Measurements from ENCODE around the gene C3. TPM values are rescaled to one million over a fixed set of nuclear protein-coding genes. Genes with fewer than 3 reads are reported as not detected.

Gene C3
- total RNA-seq, 2 experiments from 2014 or later, result 0.81 to 0.94 TPM

- CTCF ChIA-PET, result interaction anchor here (0.5 to 1.2 kb wide), 2 partner anchors 60 to 121 kb away, joined by 3 to 4 read pairs; no protein-coding TSS in a partner anchor
- peaks cover 39% of the 10 kb centered on the region for H3K36me3 Mint-ChIP-seq (ENCODE audit: low read depth)
- no peaks in the 10 kb centered on the region for H3K9me3 Mint-ChIP-seq
Observed at GRCh38 chr19:6743066-6743465, 22.6 kb upstream of the C3 start.

GRCh38 chr19:6740589-6741343 lies 20.3 kb upstream of the C3 start:
- Mint-ChIP-seq H3K36me3 (ENCODE audit: low read depth) (peaks cover 29% of the 10 kb centered on the region), H3K9me3 (no peaks in the 10 kb centered on the region), H3K27me3 (ENCODE audit: low read depth) (no peaks in the 10 kb centered on the region), H3K4me1 (ENCODE audit: low read depth) (peaks cover 34% of the 10 kb centered on the region), H3K27ac (peak overlapping the region; percentile 74), H3K4me3 (peak overlapping the region; percentile 98)
- intact Hi-C loops (cut with micrococcal nuclease), result no loop called here
- peak; percentile 32 for DNase-seq
- CTCF ChIA-PET, result no interaction called here

More at GRCh38 chr19:6743066-6743465, 22.6 kb upstream of the C3 start:
- H3K4me1 Mint-ChIP-seq (ENCODE audit: low read depth), result peaks cover 23% of the 10 kb centered on the region
- intact Hi-C loops (cut with micrococcal nuclease), result no loop called here
- H3K27ac Mint-ChIP-seq, result no peak overlapping the region
- DNase-seq, result no peak
- no peaks in the 10 kb centered on the region for H3K27me3 Mint-ChIP-seq (ENCODE audit: low read depth)
- H3K4me3 Mint-ChIP-seq, result no peak overlapping the region

- peaks cover 40% of the 10 kb centered on the region for H3K4me1 Mint-ChIP-seq (ENCODE audit: low read depth)
- CTCF ChIA-PET, result no interaction called here
- H3K4me3 Mint-ChIP-seq, result peak overlapping the region; percentile 98
- intact Hi-C loops (cut with micrococcal nuclease), result loop anchor here (1.0 to 5.0 kb wide), 5 partner anchors 13 to 629 kb away; partner anchors contain the start of genes RFX2, TNFSF9 and VAV1
- H3K27me3 Mint-ChIP-seq (ENCODE audit: low read depth), result no peaks in the 10 kb centered on the region
- peak; percentile 61 for DNase-seq
- peaks cover 23% of the 10 kb centered on the region for H3K36me3 Mint-ChIP-seq (ENCODE audit: low read depth)
- H3K27ac Mint-ChIP-seq, result peak overlapping the region; percentile 74
- no peaks in the 10 kb centered on the region for H3K9me3 Mint-ChIP-seq
Observed at GRCh38 chr19:6739883-6740588, 19.6 kb upstream of the C3 start.

- CTCF ChIA-PET, result interaction anchor here (2.3 kb wide), 1 partner anchor 124 kb away, joined by 46 read pairs; no protein-coding TSS in a partner anchor
- Mint-ChIP-seq H3K27ac (peak within 1 kb of the TSS; percentile 98), H3K36me3 (ENCODE audit: low read depth) (peaks cover 23% of the 10 kb centered on the region), H3K27me3 (ENCODE audit: low read depth) (no peaks in the 10 kb centered on the region), H3K9me3 (no peaks in the 10 kb centered on the region), H3K4me3 (peak within 1 kb of the TSS; percentile 98), H3K4me1 (ENCODE audit: low read depth) (peaks cover 40% of the 10 kb centered on the region)
- DNase-seq, result peak; percentile 82
- intact Hi-C loops (cut with micrococcal nuclease), result loop anchor here (1.0 to 5.0 kb wide), 5 partner anchors 14 to 629 kb away; partner anchors contain the start of genes RFX2, TNFSF9 and VAV1
Observed at GRCh38 chr19:6739390-6739882, 19.0 kb upstream of the C3 start, which contains the start of gene TRIP10. Gene TRIP10, plus strand, starts transcription at chr19:6739680. Its CDS starts 82 bp downstream, at chr19:6739762.

- Mint-ChIP-seq H3K9me3 (no peaks in the 10 kb centered on the region), H3K36me3 (ENCODE audit: low read depth) (peaks cover 18% of the 10 kb centered on the region), H3K4me1 (ENCODE audit: low read depth) (peaks cover 40% of the 10 kb centered on the region), H3K4me3 (peak overlapping the region; percentile 98), H3K27me3 (ENCODE audit: low read depth) (no peaks in the 10 kb centered on the region), H3K27ac (peak overlapping the region; percentile 98)
- intact Hi-C loops (cut with micrococcal nuclease), result loop anchor here (1.0 to 5.0 kb wide), 8 partner anchors 14 to 628 kb away; partner anchors contain the start of genes RFX2, TNFSF9 and VAV1
- DNase-seq, result peak; percentile 54
- CTCF ChIA-PET, result interaction anchor here (1.0 to 2.3 kb wide), 5 partner anchors 30 to 125 kb away, joined by 3 to 46 read pairs (median 4); partner anchors contain the start of genes SH2D3A, TNFSF14 and VAV1
Observed at GRCh38 chr19:6738787-6739389, 18.4 kb upstream of the C3 start.

- CTCF ChIA-PET, result interaction anchor here (0.6 to 2.3 kb wide), 8 partner anchors 31 to 605 kb away, joined by 3 to 46 read pairs (median 4); partner anchors contain the start of genes SH2D3A, TNFSF14 and VAV1
- peak overlapping the region; percentile 98 for H3K4me3 Mint-ChIP-seq
- no peaks in the 10 kb centered on the region for H3K9me3 Mint-ChIP-seq
- no peaks in the 10 kb centered on the region for H3K27me3 Mint-ChIP-seq (ENCODE audit: low read depth)
- peak; percentile 93 for DNase-seq
- H3K4me1 Mint-ChIP-seq (ENCODE audit: low read depth), result peaks cover 40% of the 10 kb centered on the region
- intact Hi-C loops (cut with micrococcal nuclease), result loop anchor here (1.0 to 5.0 kb wide), 11 partner anchors 29 to 627 kb away; partner anchors contain the start of genes GTF2F1, RFX2, SH2D3A and TNFSF14
- peaks cover 15% of the 10 kb centered on the region for H3K36me3 Mint-ChIP-seq (ENCODE audit: low read depth)
- H3K27ac Mint-ChIP-seq, result peak overlapping the region; percentile 98
Observed at GRCh38 chr19:6737873-6738786, 17.7 kb upstream of the C3 start.

GRCh38 chr19:6737284-6737872 lies 16.9 kb upstream of the C3 start, which contains the start of gene GPR108:
Gene GPR108, minus strand, starts transcription at chr19:6737580. Its CDS starts 4 bp downstream, at chr19:6737576.
- H3K27ac Mint-ChIP-seq, result peak within 1 kb of the TSS; percentile 98
- peaks cover 15% of the 10 kb centered on the region for H3K36me3 Mint-ChIP-seq (ENCODE audit: low read depth)
- intact Hi-C loops (cut with micrococcal nuclease), result loop anchor here (1.0 to 5.0 kb wide), 7 partner anchors 30 to 344 kb away; partner anchors contain the start of genes GTF2F1, SH2D3A, TNFSF14 and TNFSF9
- peaks cover 40% of the 10 kb centered on the region for H3K4me1 Mint-ChIP-seq (ENCODE audit: low read depth)
- peak within 1 kb of the TSS; percentile 98 for H3K4me3 Mint-ChIP-seq
- CTCF ChIA-PET, result interaction anchor here (1.0 to 2.3 kb wide), 7 partner anchors 31 to 220 kb away, joined by 3 to 46 read pairs (median 9); partner anchors contain the start of genes SH2D3A and TNFSF14
- no peaks in the 10 kb centered on the region for H3K9me3 Mint-ChIP-seq
- peak; percentile 100 for DNase-seq
- no peaks in the 10 kb centered on the region for H3K27me3 Mint-ChIP-seq (ENCODE audit: low read depth)

GRCh38 chr19:6736917-6737283 lies 16.4 kb upstream of the C3 start:
- Mint-ChIP-seq H3K36me3 (ENCODE audit: low read depth) (peaks cover 16% of the 10 kb centered on the region), H3K27ac (peak overlapping the region; percentile 98), H3K4me3 (peak overlapping the region; percentile 98), H3K4me1 (ENCODE audit: low read depth) (peaks cover 40% of the 10 kb centered on the region), H3K27me3 (ENCODE audit: low read depth) (no peaks in the 10 kb centered on the region), H3K9me3 (no peaks in the 10 kb centered on the region)
- intact Hi-C loops (cut with micrococcal nuclease), result loop anchor here (1.0 to 5.0 kb wide), 9 partner anchors 30 to 344 kb away; partner anchors contain the start of genes GTF2F1, SH2D3A, TNFSF14 and TNFSF9
- CTCF ChIA-PET, result interaction anchor here (0.7 to 2.3 kb wide), 10 partner anchors 38 to 220 kb away, joined by 4 to 46 read pairs (median 6); partner anchors contain the start of gene TNFSF14
- no peak for DNase-seq

GRCh38 chr19:6736169-6736916 lies 15.9 kb upstream of the C3 start:
- peaks cover 18% of the 10 kb centered on the region for H3K36me3 Mint-ChIP-seq (ENCODE audit: low read depth)

More at GRCh38 chr19:6736169-6736916, 15.9 kb upstream of the C3 start:
- peak overlapping the region; percentile 98 for H3K27ac Mint-ChIP-seq
- peak overlapping the region; percentile 98 for H3K4me3 Mint-ChIP-seq
- CTCF ChIA-PET, result interaction anchor here (0.6 to 2.3 kb wide), 12 partner anchors 32 to 219 kb away, joined by 3 to 16 read pairs (median 5); partner anchors contain the start of genes TNFSF14 and TNFSF9
- intact Hi-C loops (cut with micrococcal nuclease), result loop anchor here (1.0 to 5.0 kb wide), 4 partner anchors 62 to 204 kb away; partner anchors contain the start of gene TNFSF9
- peaks cover 36% of the 10 kb centered on the region for H3K4me1 Mint-ChIP-seq (ENCODE audit: low read depth)
- DNase-seq, result peak; percentile 87
- no peaks in the 10 kb centered on the region for H3K9me3 Mint-ChIP-seq
- H3K27me3 Mint-ChIP-seq (ENCODE audit: low read depth), result no peaks in the 10 kb centered on the region

Measured in activated naive CD4-positive, alpha-beta T cell treated with anti-CD3 and anti-CD28 coated beads for 36 hours (primary cell).